ENCODE data around the gene RPL13A. TPM values are rescaled to one million over a fixed set of nuclear protein-coding genes. Genes with fewer than 3 reads are reported as not detected.

RPL13A gene
- total RNA-seq, 1 donor from 2014 or later, result 2,820 TPM

Other genes with a start within 250 kb of the RPL13A start
- 0.48 TPM for gene SLC6A16, start 162.4 kb upstream of the RPL13A start, total RNA-seq
- gene CD37, start 152.2 kb upstream of the RPL13A start, total RNA-seq, result 3.5 TPM
- gene TEAD2, start 125.2 kb upstream of the RPL13A start, total RNA-seq, result 8.0 TPM
- gene DKKL1, start 123.7 kb upstream of the RPL13A start, total RNA-seq, result 0.24 TPM
- gene KASH5, start 99.4 kb upstream of the RPL13A start, total RNA-seq, result not detected
- gene PTH2, start 64.2 kb upstream of the RPL13A start, total RNA-seq, result not detected
- not detected for gene GFY, start 62.2 kb upstream of the RPL13A start, total RNA-seq
- not detected for gene SLC17A7, start 46.1 kb upstream of the RPL13A start, total RNA-seq
- 53.6 TPM for gene PIH1D1, start 35.8 kb upstream of the RPL13A start, total RNA-seq
- 27.2 TPM for gene ALDH16A1, start 34.4 kb upstream of the RPL13A start, total RNA-seq
- gene FLT3LG, start 13.4 kb upstream of the RPL13A start, total RNA-seq, result 3.3 TPM
- 1,446 TPM for gene RPS11, start 8.8 kb downstream of the RPL13A start, total RNA-seq
- gene FCGRT, start 25.1 kb downstream of the RPL13A start, total RNA-seq, result 30.4 TPM
- 1.8 TPM for gene RCN3, start 40.4 kb downstream of the RPL13A start, total RNA-seq
- gene NOSIP, start 92.9 kb downstream of the RPL13A start, total RNA-seq, result 38.6 TPM
- 13.2 TPM for gene PRRG2, start 93.7 kb downstream of the RPL13A start, total RNA-seq
- 11.7 TPM for gene PRR12, start 103.6 kb downstream of the RPL13A start, total RNA-seq
- 16.4 TPM for gene RRAS, start 152.5 kb downstream of the RPL13A start, total RNA-seq
- 31.0 TPM for gene SCAF1, start 154.6 kb downstream of the RPL13A start, total RNA-seq
- 38.6 TPM for gene IRF3, start 178.2 kb downstream of the RPL13A start, total RNA-seq
- gene BCL2L12, start 178.3 kb downstream of the RPL13A start, total RNA-seq, result 23.5 TPM
- 99.0 TPM for gene PRMT1, start 189.7 kb downstream of the RPL13A start, total RNA-seq
- 0.92 TPM for gene ADM5, start 202.0 kb downstream of the RPL13A start, total RNA-seq
- gene CPT1C, start 203.5 kb downstream of the RPL13A start, total RNA-seq, result 1.1 TPM

All from esophagus mucosa (tissue), 1 donor.